ENCODE measurements around the gene ERCC2.

DNA sequence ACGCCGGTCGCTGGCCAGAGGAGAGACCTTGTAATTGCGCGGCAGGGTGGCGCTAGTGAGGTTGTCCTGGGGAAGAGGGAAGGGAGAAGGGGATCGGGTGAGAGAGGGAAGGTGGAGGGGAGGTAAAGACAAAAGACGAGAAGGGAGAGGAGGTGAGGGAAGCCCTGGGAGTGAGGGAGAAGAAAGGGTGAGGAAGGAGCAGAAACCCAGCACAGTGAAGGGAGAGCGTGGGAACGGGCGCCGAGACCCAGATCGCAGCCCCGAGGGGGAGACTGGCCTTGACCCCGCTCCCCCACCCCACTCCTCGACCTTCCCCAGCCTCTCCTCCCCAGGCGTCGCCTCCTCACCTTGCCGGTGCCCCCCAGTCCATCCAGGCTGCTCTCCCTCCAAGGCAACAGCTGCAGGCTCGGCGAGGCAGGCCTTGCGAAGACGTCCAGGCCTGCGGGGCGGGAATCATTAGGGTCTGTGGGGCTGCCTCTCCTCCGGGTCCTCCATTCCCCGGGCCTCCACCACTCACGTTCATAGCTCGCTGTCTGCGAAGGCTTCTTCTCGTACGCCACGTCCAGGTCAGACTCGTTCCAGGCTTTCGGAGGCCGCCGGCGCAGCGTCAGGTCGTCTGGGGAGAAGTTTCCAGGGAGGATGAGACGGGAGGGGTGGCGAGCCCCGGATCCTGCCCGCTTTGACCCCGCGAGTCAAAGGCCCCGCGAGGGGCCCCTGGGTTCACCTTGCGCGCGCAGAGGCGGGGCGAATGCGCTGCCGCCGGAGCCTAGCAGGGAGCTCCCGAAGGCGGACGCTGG is 25.6 kb upstream of the ERCC2 start:
- TF ChIP-seq CTCF (IDR thresholded peaks at IDR 0.05) (no peak), POLR2A (IDR thresholded peaks at IDR 0.05) (no peak)
